Left cardiac atrium (tissue), 4 donors: ENCODE measurements around the gene BFSP2. TPM values are rescaled to one million over a fixed set of nuclear protein-coding genes. Genes with fewer than 3 reads are reported as not detected.
"Not testable (repeated sequence)": the region's sequence is repeated elsewhere in the genome, so short reads cannot be mapped to it uniquely, and the experiment has no call there.

Experiments
- ATAC-seq, 2 donors: fragments of 200-7000 bp; cut with Tn5 transposase; one replicate each; pipeline ENCODE4 v1.9.1; 2020; ENCODE audit warnings: mild to moderate bottlenecking in 2 of 2, moderate library complexity in 2 of 2
- DNase-seq: peaks from one replicate; pipeline ENCODE4 v3.0.0-alpha.2; 2020
- intact Hi-C, 2 donors: fragments of 100-400 bp; cut with DNase I; formaldehyde crosslinking; loops; one replicate each; pipeline versions ENCODE4 v1.14.1 to v1.15.1; 2022 to 2023
- total RNA-seq, 2 donors: library from RNA; stranded (reverse); fragmentation: NEBNext Ultra II Directional; extraction: Animal tissue kit (Norgen Biotek cat#: 25700); gene quantifications; one replicate each; pipeline ENCODE4 v1.2.1, GENCODE V29; 2021
- donor health status: DM: no; HTN: yes; CAD: no.
- donor health status: DM: no; HTN: yes; CAD: no; lungs with severe emphysema.
- donor health status: DM: yes; HTN: yes; CAD: no.
- donor health status: Dilated cardiomyopathy.

The BFSP2 gene
- total RNA-seq, 2 donors from 2014 or later = not detected

DNA sequence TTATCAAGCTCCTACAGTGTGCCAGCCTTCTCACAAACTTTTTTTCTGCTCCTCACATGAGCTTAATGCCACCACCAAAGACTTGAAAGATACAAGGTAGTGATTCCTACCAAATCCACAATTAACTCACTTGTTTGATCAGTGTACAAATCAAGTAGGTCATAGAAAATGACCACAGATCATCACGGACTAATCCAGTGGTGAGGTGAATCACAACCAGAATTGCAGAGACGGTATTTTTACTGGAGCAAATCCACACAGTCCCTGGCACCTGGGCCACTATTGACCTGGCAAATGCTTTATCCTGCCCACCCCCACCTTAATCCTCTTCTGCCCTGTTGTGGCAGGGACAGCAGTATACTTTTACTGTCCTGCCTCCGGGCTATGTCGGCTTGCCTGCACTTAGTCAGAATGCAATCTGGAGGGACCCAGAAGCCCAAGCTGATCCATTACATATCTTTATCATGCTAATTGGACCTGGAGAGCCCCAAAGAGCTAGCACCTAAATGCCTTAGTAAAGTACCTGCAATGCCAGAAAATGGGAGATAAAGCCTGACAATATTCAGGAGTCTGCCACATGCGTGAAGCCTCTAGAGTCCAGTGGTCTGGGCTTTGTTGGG lies 89.7 kb downstream of the BFSP2 start:
- intact Hi-C loops = loop anchor here in 1 of 2 donors (5.0 kb wide), 1 partner anchor 88 kb away; no protein-coding TSS in a partner anchor
- ATAC-seq = no peak
- DNase-seq = no peak

DNA sequence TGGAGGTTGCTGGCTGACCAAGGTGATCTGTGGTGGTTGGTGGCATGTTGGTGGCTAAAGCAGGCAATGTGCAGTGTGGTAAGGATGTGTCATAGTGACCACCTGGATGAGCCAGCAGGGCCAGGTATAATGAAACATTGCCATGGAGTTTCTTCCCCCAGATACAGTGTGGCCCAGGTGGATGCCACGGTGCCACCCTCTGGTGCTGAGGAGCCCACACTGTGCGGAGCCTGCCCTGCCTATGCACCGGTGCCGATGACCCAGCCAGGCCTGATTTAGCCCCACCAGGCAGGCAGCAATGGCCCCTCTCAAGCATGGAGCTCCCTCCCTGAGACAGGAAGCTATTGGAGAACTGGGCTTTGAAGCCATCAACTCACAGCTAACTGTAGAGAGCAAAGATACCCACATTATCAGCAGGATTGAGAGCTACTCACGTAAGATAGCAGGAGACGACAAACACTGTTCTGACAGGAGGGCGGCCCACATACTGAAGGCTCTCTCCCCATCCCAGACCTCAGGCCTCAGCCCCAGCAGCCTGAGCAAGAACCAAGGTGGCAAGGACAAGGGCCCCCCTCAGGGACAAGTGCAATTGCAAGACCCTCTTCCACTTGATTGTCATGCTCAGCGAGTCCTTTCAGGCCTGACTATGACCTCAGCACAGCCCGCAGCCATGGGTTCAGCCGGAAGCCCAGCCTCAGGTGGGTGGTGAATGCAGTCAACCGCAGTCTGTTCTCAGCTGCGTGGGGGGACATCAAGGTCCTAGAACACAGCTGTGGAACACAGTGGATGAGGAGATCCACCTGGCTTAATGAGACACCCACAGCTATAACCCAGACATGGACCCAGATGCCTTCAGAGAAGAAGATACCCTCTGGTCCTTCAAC lies 90.9 kb downstream of the BFSP2 start:
- DNase-seq (no peak), ATAC-seq (no peak)
- intact Hi-C loops = no loop called here

DNA sequence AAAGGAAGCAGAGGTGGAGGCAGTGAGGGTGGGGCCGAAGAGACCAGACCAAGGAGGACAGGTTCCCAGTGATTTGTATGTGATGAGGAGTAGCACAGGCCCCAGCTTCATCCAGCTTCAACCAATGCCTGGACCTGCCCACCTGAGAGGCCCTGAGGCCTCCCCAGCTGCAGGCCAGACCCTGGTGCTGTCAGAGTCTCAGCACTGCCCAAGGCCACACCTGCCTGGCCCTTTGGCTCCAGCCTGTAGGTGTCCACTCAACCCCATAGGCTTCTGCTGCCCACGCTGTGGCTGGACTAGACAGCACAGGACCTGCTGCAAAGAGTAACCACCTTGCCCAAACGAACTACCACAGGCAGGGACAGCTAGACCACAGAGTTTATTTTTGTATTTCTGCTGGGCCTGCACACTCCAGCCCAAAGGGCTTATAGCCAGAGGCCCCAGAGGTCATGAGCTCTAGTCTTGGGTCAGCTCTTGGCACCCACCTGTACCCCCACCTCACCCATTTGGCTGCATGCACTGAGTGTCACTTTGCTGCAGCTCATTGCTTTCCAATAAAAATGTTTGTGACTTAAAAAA lies 91.7 kb downstream of the BFSP2 start:
- ATAC-seq = no peak
- intact Hi-C loops = no loop called here

DNA sequence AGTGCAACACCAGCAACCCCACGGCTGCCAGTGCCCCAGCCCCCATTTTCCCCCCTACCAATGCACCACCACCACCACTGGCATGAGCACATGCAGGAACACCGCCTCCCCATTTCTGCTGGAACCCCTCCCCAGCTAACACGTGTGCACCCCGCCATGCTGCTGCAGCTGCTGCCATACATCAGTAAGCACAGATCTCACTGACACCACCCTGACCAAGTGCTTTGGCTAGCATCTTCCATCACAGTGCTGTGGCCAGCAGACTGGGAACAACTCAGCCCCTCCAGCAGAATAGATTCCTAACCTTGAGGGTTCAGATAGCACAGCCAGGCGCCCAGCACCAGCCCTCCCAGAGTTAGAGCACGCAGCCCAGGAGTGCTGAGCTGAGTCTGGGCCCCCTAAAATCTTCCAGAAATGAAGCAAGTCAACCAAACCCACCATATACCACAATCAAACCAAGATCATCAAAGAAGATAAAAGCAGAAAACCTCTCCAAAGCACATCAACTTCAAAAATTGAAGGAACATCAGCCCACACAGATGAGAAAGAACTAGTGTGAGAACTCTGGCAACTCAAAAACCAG lies 92.4 kb downstream of the BFSP2 start:
- no peak for ATAC-seq
- DNase-seq = no peak
- intact Hi-C loops = no loop called here

More for the DNA sequence above, 91.7 kb downstream of the BFSP2 start:
- no peak for DNase-seq

DNA sequence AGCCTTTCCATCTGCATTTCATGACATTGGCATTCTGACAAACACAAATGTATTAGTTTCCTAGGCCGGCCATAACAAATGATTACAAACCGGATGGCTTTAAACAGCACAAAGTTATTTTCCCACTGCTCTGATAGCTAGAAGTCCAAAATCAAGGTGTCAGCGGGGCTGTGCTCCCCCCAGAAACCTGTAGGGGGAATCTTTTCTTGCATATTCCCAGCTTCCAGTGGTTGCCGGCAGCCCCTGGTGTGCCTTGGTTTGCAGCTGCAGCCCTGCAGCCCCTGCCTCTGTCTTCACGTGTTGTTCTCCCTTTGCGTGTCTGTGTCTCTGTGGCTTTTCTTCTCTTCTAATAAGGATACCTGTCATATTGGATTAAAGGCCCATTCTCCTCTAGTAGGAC lies 94.6 kb downstream of the BFSP2 start:
- ATAC-seq = no peak
- intact Hi-C loops = no loop called here
- no peak for DNase-seq

DNA sequence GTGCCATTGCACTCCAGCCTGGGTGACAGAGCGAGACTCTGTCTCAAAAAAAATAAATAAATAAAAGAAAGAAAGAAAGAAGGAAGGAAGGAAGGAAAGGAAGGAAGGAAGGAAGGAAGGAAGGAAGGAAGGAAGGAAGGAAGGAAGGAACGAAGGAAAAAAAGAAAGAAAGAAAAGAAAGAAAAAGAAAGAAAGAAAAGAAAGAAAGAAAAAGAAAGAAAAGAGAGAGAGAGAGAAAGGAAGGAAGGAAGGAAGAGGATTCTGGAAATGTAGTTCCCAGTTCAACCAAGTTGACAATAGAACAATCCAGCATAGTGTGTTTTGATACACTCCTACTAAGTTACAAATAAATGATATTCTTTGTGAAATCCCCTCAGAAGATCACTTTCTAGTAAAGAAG lies 102.7 kb downstream of the BFSP2 start:
- DNase-seq, intact Hi-C loops, ATAC-seq: not testable (repeated sequence)

DNA sequence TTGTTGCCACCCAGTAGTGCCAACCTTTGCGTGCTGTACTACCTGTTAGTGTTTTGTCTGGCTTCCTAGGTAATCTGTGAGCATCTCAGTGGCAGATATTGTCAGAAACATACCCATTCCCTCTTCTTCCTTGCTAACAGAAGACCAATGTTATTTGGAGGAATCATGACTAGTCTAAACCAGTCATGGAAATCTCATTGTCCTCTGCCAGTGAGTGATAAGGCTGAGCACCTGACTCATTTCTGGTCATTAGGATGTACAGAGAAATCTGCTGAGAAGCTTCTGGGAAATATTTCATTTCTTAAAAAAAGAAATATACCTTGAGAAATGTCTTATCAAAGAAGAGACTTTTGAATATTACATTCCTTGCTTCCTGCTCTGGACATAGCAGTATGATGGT lies 103.6 kb downstream of the BFSP2 start:
- ATAC-seq (no peak), DNase-seq (no peak)
- intact Hi-C loops = no loop called here

DNA sequence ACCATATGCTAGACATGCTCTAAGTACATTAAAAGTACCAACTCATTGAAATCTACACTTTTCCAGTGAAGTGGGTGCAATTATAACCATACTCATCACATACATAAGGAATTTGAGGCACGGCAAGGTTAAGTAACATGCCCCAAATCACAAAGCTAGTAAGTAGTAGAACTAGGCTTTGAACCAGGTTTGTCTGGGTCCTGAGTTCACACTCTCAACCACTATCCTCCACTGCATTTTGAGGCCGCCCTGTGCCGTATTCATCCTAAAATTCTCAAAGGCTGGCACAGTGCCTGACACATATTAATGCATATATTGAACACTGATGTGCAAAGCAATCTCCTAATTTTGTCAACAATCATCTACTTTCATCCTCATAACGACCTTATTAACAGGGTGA lies 104.9 kb downstream of the BFSP2 start:
- ATAC-seq = no peak
- DNase-seq = no peak
- intact Hi-C loops = no loop called here

DNA sequence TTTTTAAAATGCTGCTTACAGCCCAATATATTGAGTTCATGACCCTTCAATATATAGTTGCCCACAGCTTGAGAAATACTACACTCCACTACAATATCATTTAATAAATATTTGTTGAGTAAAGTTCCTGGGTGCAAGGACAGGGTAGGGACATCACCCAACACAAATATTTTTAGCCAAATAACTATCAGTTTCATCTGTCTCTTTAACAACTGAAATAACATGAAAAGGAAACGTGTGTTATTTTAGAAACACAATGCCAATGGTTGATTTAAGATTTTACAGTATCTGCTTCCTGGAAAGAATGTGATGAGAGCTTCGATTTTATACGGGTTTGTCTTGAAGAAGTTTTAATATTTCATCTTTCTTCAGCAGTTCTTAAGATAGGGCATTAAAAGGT lies 106.0 kb downstream of the BFSP2 start:
- intact Hi-C loops = no loop called here
- ATAC-seq (no peak), DNase-seq (no peak)

DNA sequence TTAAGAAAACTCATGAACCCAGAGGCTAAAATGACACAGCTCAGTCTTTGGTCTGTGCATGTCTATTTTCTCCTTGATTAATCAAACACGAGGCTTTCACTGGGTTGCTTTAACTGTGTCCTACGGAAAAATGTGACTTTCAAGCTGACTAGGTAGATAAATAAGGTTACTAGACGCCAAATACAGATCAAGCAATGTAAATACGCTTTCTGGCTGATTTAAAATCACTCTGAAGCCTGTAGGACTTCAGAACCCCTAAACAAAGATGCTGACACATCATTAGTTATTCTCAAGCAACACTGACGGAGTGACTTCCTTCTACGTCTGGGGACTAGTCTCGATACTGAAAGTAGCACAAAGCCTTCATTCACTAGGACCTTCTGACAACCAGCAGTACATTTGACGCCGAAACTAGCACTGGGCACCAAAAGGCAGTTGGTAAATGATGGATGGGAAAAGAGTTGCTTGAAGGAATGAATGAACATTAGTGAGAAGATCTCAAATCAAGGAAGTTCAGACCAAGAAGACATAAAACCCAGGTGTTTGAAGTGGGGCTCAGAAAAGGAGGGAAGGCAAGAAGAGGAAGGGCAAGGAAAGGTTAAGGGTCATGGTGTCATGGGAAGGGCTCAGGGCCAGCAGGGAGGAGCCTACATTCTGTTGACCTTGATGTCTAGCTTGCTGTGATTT lies 106.5 kb downstream of the BFSP2 start:
- intact Hi-C loops = no loop called here
- ATAC-seq = peak in 1 of 2 donors; percentile 60
- DNase-seq = no peak

DNA sequence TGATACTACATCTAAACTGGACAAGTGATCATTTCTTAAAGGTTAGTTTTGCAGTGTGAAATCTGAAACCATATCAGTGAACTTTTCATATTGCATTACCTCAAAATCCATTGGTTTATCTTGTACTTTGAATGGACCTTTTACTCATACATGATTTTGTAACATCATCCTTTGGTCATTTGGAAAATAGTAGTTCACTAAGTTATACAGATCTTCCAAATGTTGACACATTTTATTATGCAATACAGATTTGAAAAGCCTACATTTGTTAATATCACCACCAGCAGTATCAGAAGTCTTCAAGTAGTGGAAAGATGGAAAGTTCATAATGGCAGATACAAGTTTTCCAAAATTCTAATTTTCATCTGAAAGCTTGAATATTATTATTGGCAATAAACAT lies 109.6 kb downstream of the BFSP2 start:
- ATAC-seq (peak in 1 of 2 donors; percentile 27), DNase-seq (no peak)
- intact Hi-C loops = no loop called here

DNA sequence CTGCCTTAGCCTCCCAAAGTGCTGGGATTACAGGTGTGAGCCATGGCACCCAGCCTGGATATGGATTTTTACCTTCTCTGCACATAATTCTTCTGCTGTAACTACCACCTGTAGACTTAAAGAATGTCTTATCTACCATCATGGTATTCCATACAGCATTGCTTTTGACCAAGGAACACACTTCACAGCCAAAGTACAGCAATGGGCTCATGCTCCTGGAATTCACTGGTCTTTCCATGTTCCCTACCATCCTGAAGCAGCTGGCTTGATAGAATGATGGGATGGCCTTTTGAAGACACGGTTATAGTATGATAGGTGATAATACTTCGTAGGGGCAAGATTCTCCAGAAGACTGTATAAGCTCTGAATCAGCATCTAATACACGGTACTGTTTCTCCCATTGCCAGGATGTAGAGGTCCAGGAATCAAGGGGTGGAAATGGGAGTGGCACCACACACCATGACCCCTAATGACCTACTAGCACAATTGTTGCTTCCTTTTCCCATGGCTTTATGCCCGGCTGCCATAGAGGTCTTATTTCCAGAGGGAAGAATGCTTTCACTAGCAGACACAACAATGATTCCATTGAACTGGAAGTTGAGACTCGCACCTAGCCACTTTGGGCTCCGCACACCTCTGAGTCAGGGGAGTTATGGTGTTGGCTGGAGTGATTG lies 112.7 kb downstream of the BFSP2 start:
- intact Hi-C loops = no loop called here
- ATAC-seq (no peak), DNase-seq (peak; percentile 36)

DNA sequence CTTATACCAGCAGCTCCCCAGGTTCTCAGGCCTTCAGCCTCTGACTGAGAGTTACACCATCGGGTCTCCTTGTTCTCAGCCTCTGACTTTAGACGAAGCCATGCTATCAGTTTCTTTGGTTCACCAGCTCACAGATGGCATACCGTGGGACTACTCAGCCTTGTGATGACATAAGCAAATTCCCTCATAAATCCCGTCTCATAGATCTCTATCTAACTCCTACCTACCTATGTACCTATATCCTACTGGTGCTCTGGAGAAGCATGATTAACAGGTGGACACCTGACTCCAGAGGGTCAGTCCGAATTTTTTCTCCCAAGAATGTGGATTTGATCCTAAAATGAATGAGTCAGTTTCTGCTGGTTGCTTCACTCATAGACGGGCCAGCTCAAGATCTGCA lies 114.6 kb downstream of the BFSP2 start:
- intact Hi-C loops = no loop called here
- DNase-seq (no peak), ATAC-seq (no peak)

DNA sequence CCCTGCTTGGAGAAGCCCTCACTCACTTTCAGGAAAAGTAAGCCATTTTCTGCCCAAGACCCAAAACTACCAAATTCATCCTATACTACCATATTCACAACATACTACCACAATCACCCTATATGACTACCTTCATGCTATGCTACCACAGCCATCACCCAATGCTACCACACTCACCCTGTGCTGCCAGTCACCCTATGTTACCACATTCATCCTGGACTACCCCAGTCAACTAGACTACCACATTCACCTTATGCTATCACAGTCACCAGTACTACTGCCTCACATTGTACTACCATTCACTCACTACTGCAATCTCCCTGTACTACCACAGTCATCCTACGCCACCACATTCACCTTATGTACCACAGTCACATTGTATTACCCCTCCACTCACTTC lies 115.3 kb downstream of the BFSP2 start:
- ATAC-seq (no peak), DNase-seq (no peak)
- intact Hi-C loops = no loop called here

DNA sequence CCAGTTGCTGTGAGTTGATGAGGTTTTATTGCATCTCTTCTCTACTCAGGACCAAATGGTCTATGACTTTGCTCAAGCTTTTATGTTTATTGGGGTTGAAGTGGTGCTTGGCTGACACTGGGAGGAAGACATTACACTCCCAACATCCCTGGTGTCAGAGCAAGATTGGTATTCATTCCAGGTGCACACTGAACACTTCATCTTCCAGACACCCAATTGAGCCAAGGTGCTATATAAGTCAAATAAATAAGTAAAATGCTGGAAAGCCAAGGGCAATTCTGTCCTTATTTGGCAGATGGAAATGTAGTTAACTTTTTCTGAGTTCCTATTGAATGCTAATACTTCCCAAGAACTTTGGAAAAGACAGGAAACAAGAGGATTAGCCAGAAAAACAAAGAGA lies 120.4 kb downstream of the BFSP2 start:
- ATAC-seq = no peak
- intact Hi-C loops = no loop called here
- DNase-seq = no peak

DNA sequence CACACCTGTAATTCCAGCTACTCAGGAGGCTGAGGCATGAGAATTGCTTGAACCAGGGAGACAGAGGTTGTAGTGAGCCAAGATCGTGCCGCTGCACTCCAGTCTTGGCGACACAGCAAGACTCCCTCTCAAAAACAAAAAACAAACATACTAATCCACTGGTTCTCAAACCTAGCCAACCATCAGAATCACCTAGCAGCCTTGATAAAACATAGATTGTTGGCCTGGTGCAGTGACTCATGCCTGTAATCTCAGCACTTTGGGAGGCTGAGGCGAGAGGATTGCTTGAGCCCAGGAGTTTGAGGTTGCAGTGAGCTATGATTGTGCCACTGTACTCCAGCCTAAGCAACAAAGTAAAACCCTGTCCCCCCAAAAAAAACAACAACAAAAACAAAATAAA lies 121.1 kb downstream of the BFSP2 start:
- intact Hi-C loops, DNase-seq, ATAC-seq: not testable (repeated sequence)

DNA sequence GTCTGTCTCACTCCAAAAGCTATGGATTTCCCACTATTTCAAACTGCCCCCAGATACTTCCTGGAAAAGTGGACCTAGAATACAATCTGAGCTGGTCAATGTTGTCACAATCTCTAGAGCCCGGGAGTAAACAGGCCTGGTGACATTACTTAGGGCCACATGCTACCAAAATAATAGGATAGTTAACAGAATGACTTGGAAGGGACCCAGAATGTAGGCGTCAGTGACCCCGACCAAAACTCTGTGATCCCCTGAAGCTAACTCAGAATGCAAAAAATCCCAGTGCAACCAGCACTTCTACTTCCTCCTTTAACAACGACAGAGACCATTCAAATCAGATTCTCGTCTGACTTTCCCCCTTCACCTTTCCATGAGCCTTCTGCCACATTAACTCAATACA lies 122.1 kb downstream of the BFSP2 start:
- DNase-seq (no peak), ATAC-seq (no peak)
- intact Hi-C loops = no loop called here

DNA sequence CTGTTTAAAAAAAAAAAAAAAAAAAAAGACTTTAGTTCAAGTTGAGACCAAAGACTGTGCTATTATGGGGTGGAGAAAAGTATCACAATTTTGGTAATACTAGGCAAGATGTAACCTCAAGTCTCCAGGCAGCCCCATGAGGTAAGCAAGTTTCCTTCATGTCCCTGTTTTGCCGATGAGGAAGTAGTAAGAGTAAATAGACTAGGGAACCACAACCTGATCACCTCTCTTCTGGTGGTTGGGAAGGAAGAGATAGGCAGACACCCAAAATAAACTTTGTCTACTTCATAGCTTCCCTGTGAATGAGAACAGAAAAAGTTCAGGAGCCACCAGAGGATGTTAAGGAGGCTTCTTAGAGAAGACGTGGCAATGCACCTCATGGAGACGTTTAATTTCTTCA lies 123.9 kb downstream of the BFSP2 start:
- DNase-seq, intact Hi-C loops, ATAC-seq: not testable (repeated sequence)
